HG03139 (cell line): ENCODE measurements around the gene MAMDC4.
A peak's percentile ranks its signal among the peaks of the same experiment; 100 is the strongest.
"Not testable (repeated sequence)": the region's sequence is repeated elsewhere in the genome, so short reads cannot be mapped to it uniquely, and the experiment has no call there.

Source experiments
- ATAC-seq: cut with Tn5 transposase; IDR thresholded peaks from one replicate; pipeline ENCODE4 v1.9.1; 2021; ENCODE audit not compliant: unreplicated experiment

The MAMDC4 gene

DNA sequence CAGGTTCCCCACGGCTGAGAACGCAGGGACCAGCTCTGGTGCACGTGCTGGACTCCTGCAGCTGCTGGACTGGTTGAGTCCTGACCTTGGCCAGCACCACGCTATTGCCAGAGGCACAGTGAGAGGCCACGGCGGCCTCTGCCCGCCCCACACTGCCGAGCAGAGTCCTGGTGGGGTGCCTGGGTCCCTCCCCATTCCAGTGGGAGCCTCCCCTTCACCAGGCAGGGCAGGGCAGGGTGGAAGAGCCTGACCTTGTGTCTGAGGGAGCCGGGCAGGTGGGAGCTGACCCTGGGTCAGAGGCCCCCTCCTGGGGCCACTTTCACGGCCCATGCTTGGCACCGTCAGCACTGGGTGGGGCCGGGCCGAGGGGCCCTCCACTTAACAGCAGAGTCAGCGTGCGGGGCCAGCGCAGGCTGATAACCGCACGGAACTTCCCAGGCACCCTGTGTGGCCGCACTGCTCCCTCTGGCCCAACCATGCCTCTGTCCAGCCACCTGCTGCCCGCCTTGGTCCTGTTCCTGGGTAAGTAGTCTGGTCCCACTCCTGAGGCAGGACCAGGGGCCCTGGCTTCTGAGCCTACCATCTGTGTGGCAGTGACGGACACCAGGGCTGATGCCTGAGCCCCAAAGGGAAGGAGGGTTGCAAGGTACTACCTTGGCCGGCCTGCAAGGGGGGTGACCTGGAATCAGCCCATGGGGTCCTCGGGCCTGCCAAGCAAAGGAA is at the start of gene MAMDC4:
MAMDC4 (plus strand) TSS at position 406 of the 723 bp plus-strand sequence; CDS start at position 477, 71 bp downstream.
- no peak for ATAC-seq

DNA sequence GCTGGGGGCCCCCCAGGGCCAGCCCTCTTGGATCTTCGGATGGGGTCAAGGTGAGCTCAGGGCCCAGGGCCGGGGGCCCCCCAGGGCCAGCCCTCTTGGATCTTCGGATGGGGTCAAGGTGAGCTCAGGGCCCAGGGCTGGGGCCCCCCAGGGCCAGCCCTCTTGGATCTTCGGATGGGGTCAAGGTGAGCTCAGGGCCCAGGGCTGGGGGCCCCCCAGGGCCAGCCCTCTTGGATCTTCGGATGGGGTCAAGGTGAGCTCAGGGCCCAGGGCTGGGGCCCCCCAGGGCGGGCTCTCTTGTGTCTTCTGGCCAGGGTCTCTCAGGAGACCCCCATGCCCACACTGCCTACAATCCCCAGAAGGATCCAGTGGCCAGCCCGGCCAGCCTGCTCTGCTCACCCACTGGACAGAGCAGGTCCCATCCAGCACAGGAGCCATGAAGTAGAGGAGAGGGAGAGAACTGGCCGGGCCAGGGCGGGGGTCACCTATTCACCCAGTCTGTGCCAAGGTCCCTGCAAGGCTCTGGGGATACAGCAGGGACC is 49.1 kb upstream of the MAMDC4 start:
- ATAC-seq: not testable (repeated sequence)

DNA sequence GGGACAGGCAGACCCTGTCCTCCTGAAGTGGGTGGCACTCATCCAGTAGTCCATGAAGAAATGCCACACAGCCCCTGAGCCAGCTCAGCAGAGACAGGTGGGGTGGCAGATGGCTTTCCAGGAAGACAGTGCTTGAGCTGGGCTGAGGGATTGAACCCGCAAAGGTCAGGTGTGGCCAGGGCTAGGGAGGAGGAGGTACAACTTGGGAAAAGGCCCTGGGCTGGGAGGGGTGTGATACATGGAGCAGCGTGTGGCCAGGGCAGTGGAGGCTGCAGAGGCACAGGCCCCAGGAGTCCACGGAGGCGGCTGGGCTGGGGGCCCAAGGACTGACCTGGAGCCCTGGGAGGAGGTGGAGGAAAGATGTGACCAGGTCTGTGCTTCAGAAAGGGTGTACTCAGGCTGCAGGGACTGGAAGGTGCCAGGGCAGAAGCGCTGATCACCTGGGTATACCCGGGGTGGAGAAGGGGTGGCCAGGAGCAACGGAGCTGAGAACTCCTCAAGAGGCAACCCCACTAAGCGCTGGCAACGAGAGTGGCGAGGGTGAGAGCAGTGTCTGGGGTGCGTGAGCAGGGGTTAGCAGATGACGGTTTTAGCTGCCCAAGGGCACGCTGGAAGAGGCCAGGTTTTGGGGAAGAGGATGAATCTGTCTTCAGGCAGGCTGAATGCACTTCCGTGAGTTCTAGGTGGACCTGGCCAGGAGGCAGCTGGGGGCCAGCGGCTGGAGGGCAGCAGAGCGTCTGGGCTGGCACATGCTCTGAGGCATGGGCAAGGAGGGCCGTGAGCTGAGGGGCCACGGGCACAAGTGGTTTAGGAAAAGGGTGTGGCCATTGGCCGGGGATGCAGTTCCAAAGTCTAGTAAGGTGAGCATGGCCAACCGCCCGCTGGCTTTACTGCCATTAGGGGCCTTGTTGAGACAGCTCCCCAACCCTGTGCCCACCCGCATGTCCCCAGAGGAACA is 48.3 kb upstream of the MAMDC4 start:
- ATAC-seq: no peak

DNA sequence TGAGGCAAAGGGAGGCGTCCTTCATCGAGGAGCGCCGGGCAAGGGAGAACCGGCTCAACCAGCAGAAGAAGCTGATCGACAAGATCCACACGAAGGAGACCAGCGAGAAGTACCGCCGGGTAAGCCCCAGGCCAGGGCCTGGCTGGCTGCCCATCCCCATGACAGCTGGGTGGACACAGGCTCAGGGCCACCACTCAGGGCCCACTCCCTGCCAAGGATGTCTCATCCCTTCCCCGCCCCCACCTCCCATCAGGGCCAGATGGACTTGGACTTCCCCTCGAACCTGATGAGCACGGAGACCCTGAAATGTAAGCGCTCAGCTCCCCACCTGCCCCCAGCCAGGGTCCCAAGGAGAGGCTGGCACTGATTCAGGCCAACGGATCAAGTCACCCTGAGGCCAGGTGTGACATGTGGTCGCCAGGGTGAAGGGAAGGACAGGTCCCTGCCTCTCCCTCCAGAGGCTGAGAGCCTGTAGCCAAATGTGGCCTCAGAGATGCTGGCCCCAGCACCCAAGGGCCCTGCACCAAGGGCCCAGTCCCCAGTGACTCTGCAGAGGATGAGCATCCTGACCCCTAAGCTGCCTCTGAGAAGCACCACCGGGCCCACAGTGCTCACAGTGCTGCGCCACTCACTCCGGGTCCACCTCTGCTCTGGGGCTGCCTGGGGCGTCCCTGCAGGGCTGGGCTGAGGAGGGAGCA is 47.5 kb upstream of the MAMDC4 start:
- no peak for ATAC-seq

DNA sequence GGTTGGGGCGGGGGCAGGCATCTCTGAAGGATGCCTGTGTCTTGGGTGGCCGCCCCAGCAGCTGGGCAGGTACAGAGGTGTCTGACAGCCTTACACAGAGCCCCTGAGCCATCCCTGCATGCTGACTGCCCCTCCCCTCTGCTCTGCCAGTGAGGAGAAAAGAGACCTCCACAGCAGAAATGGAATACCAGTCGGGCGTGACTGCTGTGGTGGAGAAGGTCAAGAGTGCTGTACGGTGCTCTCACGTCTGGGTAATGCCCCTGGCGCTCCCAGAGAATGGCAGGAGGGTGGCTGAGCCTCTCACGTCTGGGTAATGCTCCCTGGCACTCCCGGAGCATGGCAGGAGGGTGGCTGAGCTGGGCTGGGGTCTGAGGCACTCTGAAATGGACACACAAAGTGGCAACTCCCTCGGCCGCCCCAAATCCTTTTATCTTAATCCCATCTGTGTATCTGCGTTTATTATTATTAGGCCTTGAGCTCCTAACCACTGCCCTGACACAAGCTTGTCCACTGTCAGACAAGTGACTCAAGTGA is 46.9 kb upstream of the MAMDC4 start:
- ATAC-seq: no peak

DNA sequence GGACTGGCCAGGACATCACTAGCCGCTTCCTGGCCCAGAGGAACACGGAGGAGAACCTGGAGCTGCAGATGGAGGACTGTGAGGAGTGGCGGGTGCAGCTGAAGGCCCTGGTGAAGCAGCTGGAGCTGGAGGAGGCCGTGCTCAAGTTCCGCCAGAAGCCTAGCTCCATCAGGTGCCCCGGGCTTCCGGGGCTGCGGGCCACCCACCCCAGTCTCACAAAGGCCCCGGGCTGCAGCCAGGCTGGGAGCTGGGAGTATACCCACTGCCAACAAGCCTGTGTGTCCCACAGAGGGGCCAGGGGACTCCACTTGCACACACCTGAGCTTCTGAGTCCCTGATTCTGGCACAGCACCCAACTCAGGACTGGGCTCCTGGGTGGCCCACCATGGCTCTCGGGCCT is 46.1 kb upstream of the MAMDC4 start:
- no peak for ATAC-seq

DNA sequence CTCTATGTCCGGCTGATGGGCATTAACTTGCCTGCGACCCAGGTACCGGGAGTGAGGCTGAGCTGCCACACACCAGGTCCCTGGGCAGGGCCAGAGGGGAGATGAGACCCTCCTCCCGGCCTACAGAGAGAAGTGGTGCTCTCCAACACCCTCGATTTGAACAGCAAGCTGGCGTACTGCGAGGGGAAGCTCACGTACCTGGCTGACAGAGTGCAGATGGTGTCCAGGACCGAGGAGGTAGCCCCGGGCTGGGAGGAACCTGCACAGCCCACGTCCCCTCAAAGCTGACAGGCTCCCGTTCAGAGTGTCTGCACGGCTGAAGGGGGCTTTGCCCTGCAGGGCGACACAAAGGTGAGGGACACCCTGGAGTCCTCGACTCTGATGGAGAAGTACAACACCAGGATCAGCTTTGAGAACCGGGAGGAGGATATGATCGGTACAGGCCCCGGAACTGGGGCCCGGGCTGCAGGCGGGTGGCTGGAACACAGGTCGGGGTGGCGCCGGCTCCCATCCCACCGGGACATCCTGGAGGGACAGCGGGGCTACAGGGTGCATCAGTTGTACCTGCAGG is 45.4 kb upstream of the MAMDC4 start:
- no peak for ATAC-seq

DNA sequence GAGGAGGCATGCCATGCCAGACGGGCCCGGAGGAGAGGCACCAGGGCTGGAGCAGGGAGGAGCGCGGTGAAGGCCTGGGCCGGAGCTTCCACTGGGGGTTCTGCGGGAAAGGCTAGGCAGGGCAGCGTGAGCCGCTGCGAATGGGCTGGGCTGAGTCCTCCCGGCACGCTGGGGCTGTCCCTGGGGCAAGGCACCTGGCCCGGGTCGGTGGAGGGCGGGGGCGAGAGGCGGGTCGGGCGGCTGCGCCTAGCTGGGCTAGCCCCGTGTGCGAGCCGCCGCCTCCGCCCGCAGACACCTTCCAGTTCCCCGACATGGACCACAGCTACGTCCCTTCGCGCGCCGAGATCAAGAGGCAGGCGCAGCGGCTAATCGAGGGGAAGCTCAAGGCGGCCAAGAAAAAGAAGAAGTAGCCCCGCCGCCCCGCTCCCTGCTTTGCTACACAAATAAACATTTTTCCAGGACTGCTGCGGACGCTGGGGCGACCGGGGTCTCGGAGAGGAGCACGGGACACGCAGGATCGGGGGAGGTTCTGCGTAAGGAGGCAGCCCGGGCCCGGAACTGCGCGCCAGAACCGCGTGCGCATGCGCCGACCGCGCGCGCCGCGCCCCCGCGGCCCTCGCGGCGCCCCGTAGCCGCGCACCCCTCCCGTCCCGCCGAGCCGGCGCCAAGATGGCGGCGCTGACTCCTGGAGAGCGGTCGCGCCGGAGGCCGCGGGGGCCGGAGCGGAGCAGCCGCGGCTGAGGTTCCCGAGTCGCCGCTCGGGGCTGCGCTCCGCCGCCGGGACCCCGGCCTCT is 44.7 kb upstream of the MAMDC4 start, which contains the start of gene RABL6:
RABL6 (plus strand) TSS at position 668 of the 794 bp plus-strand sequence. CDS start 249 bp downstream, outside the sequence.
- ATAC-seq: peak; percentile 52

DNA sequence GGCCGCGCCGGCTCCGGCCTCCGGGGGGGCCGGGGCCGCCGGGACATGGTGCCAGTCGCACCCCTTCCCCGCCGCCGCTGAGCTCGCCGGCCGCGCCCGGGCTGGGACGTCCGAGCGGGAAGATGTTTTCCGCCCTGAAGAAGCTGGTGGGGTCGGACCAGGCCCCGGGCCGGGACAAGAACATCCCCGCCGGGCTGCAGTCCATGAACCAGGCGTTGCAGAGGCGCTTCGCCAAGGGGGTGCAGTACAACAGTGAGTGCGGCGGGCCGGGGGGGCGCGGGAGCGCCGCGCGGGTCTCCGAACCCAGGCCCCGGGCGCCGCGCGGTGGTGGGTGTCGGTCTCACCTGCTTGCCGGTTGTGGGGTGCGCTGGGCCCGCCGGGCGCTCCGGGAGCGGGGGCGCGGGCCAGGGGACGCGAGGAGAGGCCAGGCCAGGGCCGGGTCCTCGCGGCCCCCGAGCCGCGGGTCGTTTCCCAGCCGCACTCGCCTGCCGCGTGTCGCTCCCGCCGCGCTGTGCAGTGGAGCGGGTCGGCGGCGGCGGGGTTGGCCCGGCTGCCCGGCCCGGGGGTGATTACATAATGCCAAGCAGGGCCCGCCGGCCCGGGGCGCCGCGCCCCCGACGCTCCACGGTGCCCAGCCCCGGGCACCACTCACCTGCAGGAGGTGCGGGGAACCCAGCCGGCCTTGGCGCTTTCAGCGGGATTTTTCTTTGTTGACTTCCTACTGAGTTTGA is 43.9 kb upstream of the MAMDC4 start:
- ATAC-seq: peak; percentile 26

DNA sequence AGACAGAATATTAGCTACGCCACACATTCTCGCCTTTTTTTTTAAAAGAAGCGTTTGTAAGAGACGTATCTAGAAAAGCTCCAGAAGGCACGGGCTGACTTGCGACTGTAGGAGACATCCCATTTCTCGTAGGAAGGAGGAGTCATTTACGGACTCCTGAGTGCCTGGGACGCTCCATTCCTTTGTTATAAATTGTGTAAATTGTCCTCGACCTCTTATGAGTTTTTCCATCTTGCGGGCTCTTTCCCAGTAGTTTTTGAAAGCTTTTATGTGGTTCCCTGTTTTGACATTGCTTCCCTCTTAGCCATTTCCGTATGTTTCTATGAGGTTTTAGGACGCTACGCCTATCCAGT is 43.4 kb upstream of the MAMDC4 start:
- ATAC-seq: no peak

DNA sequence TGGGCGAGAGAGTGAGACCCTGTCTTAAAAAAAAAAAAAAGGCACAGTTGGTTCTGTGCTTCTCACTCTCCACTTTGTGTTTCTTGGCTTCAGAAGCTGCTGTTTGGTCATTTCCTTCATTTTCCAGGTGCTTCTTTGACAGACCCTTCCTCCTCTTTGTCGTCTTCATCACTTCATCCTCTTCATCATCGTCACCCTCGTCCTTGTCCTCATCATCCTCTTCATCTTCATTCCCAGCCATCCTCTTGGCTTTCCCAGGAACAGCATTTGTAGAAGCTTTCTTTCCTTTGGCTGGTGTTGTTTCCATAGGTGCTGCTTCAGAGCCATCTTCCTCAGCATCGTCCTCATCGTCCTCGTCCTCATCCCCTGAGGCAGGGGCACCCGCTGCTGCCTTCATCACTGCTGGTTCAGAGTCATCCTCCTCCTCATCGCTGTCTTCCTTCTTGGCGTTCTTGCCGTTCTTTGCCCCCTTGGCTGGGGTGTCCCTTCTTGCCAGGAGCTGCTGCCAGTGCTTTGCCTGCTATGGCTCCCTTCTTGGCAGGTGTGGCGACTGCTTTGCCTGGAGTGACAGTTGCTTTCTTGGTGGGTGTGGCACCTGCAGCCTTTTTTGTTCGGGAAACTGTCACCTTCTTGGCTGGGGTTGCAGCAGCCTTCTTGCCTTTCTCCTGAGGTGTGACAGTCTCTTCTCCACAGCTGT is 37.3 kb upstream of the MAMDC4 start:
- ATAC-seq: no peak

DNA sequence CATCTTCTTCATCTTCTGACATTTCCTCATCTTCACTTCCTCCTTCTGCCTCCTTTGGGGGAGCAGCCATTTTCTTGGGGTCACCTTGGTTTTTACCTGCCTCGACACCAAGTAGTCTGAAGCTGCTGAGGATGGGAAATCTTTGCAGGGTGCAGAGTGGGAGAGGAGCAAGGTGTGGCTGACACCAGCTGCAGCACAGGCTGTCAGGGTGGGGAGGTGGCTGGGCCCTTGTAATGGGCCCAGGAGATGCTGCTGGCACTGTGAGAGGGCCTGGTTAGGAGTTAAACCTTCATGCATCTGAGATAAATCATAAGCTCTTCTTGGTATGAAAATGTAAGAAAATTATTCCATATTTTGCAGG is 36.7 kb upstream of the MAMDC4 start:
- no peak for ATAC-seq

DNA sequence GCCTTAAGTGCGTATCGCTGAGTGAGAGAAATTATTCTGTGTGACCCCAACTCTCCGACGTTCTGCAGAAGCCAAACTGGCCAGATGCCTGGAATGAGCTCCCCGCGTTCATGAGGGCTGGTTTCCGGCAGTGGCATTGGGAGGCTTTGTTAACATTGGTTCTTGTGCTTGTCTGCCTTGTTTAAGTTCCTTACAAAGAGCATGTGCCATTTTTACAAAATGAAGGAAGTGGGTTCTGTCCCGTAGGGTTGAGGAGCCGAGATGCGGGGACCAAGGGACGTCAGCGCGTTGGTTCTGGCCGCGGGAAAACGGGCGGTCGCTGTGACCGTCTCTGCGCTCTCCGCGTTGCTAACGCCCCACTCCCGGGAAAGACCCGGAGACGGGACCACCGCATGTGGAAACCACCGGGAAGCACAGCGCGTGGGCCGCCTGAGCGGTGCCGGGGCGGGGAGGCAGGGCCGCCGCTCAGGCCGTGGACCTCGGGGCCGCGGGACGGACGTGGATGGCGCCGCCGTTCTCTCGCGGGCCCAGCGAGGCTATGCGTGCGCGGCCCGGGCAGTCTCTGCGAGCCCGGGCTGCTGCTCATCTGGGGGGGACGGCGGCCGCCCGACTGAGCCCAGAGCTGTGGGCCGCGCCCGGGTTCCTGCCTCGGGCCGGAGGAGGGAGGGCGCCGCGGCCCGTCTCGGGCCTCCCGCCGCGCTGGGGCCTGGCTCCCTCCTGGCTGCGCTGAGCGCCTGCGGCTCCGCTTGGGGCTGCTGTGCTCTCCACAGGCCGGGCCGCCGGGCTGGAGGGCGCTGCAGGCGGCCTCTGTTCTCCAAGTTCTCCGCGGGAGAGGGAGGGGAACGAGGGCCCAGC is 30.9 kb upstream of the MAMDC4 start:
- ATAC-seq: no peak

DNA sequence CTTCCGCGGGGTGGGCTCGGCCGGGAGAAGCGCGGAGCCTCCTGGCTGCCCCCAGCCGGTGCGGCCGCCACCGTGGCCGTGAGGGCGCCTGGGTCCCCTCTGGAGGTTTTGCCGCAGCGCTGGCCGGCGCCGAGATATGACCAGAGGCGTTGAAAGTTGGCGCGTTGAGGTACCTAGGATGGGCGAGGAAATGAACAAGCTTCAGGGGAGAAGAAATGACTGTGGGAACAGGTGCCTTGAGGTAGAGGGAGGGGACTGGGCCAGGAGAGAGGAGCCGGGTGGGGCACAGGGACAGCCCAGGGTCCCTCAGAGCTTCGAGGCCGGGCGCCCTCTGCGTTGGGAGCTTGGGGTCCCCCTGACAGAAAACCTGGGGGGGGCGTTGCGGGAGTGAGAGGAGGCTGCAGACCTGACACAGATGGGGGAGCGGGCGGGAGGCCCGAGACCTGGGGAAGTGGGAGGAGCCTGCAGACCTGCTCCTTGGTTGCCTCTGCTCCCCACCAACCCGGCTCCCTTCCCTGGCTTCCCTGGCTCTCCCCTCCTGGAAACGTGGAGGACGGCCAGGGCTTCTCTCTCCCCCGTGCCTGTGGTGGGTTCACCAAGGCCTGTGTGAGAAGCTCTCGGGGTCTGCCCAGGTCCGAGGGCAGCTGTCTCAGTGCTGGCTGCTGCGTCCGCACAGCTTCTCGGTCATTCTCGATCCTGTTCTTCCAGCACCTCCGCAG is 30.2 kb upstream of the MAMDC4 start:
- ATAC-seq: no peak

DNA sequence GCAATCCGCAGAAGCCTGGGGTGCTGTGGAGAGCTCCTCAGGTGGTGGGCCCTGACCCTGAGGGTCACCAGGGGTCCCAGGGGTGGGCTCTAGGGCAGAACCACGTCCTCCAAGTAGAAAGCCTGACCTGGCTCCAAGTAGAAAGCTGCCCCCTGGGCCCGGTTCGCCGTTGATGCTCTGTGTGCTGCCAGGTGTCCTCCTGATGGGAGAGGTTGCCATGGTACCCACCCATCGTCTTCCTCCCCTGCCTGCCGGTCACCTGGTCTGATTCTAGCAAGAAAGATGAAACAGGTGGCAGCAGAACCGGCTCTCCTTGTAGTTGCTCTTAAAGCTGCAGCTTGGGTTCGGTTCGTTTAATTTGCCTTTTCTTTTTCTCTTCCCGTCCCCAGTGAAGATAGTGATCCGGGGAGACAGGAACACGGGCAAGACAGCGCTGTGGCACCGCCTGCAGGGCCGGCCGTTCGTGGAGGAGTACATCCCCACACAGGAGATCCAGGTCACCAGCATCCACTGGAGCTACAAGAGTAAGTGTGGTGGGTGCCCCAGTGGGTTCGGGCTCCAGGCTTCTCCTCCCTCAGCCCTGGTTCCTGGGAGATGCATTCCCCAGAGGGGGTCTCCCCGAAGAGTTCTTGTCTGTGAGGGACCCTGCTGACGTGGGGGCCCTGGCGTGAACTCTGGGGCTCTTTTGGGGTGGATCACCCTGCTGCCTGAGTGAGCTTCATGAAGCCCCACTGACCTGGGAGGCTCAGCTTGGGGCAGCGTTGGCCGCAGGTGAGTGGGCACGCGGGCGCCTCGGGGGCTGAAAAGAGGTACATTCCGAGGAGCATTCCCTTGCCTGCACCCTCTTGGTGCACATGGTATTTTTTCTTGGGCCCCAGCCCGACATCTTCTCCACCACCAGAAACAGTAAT is 28.8 kb upstream of the MAMDC4 start:
- ATAC-seq: no peak
